GM21576 (cell line): Measurements from ENCODE around the gene TRMT112.

Experiments used
- ATAC-seq: cut with Tn5 transposase; IDR thresholded peaks from one replicate; pipeline ENCODE4 v1.9.1; 2021; ENCODE audit warnings: mild to moderate bottlenecking, moderate library complexity; ENCODE audit not compliant: unreplicated experiment

The TRMT112 gene

DNA sequence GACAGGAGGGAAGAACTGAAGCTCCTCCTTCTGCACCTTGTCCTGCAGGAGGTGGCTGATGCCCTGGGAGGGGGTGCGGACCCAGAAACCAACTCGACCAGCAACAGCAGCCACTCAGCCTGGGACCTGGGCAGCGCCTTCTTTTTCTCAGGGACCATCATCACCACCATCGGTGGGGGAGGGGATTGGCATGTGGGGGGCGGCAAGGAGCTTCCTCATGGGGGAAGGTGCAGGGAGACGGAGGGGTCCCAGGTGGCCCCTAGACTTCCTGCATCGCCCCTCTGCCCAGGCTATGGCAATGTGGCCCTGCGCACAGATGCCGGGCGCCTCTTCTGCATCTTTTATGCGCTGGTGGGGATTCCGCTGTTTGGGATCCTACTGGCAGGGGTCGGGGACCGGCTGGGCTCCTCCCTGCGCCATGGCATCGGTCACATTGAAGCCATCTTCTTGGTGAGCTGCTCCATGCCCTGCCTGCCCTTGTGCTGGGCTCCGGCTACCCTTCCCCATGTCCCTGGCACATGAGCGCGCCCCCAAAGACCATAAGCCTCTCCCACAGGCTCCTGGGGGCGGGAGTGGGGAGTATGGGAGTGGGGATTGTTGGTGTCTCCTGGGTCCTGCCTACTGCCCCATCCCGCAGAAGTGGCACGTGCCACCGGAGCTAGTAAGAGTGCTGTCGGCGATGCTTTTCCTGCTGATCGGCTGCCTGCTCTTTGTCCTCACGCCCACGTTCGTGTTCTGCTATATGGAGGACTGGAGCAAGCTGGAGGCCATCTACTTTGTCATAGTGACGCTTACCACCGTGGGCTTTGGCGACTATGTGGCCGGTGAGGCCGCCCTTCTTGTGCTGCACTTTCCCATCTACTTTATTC lies 20.3 kb downstream of the TRMT112 start:
- no peak for ATAC-seq

DNA sequence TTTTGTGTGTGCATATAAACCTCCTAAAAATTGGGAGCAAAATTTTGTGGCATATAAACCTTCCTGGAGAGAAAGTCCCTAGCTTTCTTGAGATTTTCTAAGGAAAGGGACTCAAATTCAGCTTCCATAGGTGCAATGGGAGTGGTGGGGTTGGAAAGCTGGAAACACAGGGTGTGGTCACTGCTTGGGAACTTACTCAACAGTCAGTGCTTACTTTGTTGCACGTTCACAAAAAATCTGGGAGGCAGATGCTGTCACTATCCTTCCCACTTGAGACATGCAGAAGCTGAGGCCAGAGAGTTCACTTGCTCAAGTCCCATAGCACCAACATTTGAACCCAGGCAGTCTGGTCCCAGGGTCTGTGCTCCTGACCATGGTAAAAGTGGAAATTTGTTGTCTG lies 21.1 kb downstream of the TRMT112 start:
- no peak for ATAC-seq

DNA sequence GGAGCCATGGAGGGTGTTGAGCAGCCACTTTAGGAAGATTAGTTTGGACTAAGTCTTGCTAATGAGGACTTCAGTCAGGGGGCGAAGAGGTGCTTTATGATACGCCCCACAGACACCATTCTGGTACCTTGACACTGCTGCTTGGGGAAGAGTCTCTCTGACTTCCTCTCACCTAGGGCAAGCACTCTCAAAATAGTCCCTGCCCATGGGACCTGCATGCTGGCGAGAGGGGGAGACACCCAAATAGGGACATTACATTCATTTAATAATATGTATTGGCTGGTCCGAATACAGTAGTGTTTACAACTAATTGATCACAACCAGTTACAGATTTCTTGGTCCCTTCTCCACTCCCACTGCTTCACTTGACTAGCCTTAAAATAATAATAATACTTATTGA lies 21.6 kb downstream of the TRMT112 start:
- ATAC-seq: no peak

DNA sequence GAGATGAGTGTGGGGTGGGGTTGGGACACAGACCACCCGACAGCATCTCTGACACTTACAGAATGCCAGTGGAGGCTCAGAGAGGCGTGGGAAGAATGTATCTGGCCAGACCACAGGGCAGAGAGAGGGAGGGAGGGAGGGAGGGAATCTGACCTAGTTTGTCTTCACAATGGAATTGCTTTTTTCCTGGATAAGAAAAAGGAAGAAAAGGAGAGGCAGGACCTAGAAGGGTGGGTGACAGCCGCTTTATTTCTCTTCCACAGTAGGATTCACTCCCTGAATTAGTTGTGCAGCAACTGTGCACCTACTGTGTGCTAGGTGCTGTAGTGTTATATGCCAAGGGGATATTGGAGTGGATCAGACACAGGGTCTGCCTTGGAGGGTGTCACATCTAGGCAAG lies 22.6 kb downstream of the TRMT112 start:
- ATAC-seq: no peak

DNA sequence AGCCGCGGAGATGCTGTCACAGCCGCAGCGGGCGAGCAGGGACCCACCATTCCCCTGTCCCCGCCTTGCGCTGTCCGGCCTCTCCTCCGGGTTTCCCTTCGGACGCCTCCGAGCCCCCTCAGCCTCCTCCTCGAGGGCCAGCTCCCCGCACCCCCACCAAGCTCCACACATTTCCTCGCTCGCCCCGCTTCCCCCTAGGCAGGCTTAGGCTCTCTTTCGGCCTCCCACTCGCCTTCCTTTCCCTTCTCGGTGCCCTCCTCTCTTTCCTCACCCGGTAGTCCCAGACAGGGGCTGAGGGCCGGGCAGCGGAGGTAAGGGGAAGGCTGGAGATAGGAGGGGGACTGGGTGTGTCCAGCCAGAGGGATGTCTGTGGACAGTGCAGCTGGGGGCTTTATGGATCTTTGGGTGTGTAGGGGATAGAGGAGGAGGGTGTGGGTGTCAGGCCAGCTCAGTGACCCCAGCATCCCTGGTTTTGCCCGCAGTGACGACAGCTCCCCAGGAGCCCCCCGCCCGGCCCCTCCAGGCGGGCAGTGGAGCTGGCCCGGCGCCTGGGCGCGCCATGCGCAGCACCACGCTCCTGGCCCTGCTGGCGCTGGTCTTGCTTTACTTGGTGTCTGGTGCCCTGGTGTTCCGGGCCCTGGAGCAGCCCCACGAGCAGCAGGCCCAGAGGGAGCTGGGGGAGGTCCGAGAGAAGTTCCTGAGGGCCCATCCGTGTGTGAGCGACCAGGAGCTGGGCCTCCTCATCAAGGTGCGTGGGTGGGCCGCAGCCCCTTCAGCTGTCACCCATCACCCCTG lies 24.7 kb downstream of the TRMT112 start:
- ATAC-seq: no peak

DNA sequence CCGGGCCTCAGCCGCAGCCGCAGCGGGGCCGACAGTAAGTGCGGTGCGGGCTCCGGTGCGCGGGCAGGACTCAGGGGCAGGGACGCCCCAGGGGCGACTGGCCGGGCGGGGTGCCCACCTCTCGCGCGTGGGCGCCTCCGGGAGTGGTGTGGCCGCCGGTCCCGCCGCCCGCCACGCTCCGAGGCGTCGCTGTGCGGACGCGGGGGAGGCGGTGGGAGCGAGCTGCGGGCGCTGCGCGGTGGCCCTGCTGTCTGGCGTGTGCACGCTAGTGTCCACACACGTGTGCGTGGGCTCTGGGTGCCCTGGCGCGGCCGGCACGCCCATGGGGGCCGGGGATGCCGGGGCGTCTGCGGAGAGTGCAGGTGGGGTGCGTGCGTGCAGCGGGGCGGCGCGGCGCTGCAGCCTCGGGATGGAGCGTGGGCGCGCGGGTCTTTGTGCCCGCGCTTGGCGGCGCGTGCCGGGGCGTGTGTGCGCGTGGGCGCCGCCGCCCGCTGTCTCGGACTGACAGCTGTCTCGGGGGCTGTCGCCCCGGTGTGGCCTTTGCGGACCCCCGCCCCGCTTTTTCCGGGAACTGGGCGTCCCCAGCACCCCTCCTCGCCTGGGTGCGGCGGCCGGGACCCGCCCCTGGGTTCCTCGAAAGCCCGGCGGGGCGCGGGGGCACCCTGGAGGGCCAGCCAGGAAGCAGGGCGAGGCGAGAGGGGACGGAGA lies 25.5 kb downstream of the TRMT112 start:
- no peak for ATAC-seq

DNA sequence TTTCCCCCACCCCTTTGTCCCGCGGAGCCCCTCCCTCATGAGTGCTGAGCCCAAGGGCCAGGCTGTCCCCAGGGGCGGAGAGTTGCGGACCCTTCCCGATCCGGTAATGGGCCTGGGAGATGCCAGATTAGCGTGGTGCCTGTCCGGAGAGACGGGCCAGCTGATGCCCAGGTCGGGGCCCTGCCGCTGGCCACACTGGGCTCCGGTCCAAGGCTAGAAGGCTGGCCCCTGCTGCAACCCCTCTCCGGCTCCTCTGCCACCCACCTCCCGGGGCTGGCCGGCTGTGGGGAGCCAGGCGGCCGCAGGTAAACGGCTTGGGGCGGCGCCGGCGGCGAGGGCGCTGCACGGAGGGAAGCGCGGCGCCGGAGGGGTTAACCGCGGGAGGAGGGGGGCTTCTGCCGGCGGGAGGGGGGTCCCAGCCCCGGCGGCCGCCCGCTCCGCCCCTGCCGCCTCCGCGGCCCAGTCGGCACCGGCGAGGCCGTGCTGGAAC lies 26.1 kb downstream of the TRMT112 start, which contains the start of gene KCNK4:
KCNK4 (plus strand) TSS at position 41 of the 490 bp plus-strand sequence. CDS start 1,717 bp downstream, outside the sequence.
- ATAC-seq: no peak

DNA sequence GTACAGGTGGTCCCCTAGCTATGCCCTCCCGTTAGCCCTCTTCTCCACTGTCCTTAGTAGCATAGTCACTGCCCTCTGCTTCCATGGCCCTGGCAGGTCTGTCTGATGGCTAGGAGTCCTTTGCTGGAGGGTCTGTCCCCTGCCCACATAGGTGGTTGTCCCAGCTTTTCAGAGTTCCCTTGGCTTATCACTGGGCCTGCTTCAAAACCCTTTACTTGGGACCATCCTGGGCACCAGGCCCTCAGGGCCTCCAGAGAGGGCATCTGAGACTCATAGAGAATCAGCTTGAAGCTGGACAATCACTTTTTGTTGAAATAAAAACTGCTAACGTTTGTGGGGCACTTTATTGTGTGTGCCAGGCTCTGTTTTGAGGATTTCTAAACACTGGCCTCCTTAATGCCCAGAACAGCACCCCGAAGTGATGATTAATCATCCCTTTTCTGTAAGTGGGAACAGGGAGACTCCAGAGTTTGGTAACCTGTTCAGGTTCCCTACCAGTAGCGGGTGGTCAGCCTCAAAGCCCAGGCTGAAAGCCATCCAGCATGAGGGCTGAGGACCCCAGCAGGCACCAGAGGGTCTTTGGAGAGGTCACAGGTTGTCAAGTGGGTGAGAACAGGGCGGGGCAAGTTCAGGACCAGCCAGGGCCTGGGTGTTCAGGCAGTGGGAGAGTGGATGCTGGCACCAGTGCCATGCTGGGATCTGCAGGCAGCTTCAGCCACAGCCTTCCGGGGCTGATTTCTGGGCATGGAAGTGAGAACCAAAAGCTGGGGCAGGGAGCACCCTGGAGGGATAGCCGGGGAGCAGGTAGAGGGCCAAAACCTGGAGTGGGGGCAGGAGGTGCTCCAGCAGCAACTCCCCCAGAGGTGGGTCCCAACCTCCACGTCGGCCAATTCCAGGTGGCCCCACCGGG lies 26.8 kb downstream of the TRMT112 start:
- ATAC-seq: no peak

DNA sequence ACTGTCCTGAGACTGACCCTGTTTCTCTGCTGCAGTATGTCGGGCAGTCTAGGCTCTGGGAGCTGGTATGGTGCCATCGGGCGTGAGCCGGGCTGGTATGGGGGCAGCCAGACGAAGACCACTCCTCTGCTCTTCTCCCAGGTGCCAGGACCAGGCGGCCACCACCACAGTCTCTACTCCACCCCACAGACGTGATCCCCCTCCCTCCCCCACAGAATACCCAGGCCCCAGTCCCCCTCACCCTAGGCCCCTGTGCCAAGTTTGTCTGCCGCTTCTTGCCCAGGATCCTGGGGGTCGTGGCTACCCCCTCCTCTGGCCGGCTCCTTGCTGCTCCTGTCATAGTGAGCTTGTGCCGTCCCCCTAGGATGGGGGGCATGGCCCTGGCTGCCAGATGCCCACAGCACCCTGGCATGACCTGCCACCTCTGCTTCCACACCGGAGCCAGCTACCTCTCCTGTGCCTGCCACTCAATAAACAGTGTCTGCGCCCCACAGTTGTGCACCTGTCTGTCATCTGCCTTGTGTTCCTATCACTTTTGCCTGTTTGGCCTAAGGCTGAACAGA lies 28.3 kb downstream of the TRMT112 start:
- no peak for ATAC-seq

DNA sequence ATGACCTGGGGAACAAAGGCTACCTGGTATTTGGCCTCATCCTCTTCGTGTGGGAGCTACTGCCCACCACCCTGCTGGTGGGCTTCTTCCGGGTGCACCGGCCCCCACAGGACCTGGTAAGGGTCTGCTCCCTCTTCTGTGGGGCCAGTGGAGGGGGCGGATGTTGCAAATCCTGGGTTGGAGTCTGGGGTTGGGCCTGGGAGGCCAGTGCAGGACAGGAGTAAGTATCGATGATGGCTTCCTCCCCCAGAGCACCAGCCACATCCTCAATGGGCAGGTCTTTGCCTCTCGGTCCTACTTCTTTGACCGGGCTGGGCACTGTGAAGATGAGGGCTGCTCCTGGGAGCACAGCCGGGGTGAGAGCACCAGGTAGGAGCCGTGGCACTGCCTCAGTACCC lies 29.0 kb downstream of the TRMT112 start:
- ATAC-seq: no peak

DNA sequence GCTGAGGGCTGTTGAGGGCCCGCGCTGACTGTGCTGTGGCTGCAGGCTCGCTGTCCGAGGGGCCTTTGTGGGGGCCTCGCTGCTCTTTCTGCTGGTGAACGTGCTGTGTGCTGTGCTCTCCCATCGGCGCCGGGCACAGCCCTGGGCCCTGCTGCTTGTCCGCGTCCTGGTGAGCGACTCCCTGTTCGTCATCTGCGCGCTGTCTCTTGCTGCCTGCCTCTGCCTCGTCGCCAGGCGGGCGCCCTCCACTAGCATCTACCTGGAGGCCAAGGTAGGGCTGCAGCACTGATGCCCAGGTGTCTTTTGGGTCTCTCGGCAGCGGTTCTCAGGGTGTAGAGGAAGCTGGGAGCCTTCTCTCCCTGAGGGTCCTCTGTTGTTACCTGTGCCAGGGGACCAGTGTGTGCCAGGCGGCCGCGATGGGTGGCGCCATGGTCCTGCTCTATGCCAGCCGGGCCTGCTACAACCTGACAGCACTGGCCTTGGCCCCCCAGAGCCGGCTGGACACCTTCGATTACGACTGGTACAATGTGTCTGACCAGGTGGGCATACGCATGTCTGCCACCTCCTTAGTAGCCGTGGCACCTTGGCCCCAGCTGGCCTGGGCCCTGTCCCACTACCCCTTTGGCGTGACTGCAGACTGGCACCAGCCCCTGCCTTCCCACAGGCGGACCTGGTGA lies 29.5 kb downstream of the TRMT112 start:
- ATAC-seq: no peak

DNA sequence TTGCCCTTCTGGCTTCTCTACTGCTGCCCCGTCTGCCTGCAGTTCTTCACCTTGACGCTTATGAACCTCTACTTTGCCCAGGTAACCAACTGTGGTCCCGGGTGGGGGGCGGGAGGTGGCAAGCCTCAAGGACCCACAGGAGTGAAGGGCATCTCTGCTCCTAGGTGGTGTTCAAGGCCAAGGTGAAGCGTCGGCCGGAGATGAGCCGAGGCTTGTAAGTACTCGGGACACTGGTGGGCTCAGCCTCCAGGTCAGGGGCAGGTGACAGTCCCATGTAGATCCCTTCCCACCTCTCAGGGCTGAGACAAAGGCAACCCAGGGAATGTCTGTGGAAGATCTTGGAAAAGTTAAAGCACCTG lies 30.6 kb downstream of the TRMT112 start:
- no peak for ATAC-seq

DNA sequence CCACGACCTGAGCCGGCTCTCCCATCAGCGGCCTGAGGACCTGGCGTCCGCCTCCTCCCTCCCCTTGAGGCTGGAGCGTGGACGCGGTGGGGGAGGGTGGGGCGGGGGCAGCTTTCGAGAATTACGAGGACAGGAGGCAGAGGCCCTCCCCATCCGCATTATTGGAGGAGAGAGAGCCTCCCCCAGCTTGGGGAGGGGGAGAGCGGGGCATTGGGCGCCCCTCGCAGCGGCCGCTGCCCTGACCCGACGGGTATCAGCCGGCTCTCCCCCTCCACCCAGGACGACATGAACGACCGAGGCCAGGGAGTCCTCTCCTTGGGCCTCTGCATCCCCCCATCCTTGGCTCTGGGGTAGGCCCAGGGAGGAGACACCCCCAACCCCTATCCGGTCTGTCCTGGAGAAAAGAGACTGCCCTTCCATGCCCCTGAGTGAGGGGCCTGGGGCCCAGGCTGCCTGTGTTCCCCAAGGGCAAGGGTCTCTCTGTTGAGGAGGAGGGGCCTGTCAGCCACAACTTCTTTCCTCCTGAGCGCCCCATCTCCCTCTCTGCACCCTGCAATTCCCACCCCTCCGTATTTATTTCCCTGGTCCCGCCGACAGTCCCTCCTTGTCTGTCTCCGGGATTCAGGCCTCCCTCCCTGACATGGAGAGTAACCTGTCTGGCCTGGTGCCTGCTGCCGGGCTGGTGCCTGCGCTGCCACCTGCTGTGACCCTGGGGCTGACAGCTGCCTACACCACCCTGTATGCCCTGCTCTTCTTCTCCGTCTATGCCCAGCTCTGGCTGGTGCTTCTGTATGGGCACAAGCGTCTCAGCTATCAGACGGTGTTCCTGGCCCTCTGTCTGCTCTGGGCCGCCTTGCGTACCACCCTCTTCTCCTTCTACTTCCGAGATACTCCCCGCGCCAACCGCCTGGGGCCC lies 31.2 kb downstream of the TRMT112 start:
- ATAC-seq: peak; percentile 1

DNA sequence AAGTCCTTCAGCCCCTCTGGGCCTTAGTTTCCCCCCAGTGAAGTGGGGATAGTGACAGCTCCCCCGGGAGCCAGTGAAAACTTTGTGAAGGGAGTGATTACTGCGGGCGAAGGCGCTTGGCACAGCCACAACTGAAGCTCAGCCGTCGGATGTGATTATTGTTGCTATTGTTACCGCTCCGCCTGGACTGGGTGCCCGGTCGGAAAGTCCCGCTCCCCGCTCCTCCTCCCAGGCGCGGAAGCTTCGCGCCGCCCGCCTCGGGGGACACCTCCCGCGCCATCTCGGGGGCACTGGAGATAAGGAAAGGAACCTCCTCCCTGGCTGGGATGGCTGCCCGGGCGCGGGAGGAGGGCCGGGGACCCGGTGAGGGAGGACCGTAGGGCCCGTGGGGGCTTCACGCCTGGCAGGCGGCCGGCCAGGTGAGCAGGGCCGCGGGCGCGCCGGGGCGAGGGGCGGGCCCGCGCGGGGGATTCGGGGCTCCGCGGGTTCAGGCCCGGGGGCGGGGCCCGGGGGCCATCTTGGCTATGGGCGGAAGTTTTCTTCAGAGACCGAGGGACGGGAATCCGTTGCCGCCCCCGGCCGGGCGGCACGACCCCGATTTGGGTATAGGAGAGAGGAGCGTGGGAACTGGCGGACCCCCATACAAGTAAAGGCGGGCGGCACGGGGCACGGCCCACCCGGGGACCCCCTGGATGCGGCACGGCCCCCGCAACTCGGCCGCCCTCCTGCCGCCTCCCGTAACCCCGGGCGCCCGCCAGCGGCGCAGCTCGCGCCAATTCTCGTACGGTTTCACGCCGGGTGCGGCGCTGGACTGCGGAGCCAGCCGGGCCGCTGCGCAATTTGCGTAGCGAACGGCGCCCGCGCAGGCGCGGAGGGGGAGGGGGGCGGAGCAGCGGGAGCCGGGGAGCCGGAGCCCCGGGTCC lies 32.1 kb downstream of the TRMT112 start, which contains the start of gene GPR137:
GPR137 (plus strand) TSS at position 887 of the 923 bp plus-strand sequence. CDS start 677 bp downstream, outside the sequence.
- peak; percentile 56 for ATAC-seq

DNA sequence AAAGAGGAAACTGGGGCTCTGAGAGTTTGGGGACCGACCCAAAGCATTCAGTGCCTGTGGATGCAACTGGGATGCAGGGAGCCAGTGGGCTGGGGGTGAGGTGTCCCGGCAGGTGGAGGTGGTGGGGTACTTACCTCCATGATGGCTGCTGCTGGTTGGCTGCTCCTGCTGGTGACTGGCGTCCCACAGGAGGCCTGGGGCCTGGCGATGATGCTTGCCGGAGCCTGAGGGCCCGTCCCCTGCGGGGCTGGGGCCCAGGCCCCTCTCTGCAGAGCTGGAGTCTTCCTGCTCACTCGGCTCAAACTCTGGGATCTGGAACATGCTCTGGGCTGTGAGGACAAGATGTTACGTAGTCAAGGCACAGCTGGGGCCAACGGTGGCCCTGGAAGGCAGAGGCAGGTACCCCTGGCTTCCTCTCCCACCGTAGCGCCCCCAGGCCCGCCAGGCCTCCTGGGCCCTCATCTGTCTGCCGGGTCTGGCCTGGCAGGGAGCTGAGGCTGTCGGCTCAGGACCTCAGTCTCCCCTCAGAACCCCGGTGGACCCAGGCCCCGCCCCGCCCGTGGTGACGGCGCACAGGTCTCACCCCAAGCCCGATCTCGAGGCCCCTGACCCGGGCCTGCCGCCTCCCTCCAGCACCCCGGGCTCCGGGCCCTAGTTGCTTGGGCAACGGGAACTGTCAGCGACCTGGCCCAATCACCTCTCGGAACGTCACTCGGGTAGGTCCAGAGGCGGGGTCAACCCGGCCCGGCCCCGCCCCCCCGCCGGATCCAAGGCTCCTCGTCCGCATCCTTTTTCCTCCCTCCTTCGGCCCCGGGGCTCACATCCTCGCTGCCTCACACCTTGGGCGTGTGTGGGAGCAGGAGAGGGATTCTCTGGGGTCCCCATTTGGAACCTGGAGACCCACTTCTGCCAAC lies 33.1 kb downstream of the TRMT112 start, which contains the start of gene BAD:
BAD (minus strand) TSS at position 618 of the 914 bp plus-strand sequence; CDS start at position 321, 297 bp downstream.
- peak; percentile 71 for ATAC-seq

DNA sequence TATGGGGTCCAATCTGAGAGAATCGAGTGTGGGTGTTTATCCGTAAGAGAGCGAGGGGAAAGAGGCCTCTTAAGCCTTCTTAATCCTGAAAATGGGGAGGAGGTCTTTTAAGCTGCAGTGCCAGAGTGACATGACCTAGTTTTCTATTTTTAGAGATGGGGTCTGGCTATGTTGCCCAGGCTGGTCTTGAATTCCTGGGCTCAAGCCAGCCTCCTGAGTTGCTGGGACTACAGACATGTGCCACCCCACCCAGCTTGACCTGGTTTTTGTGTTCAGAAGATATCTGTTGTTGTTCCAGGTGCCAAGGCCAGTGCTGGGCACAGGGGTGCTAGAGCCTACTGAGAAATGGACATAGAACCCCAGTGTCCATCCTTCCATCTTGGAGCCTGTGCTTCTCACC lies 34.3 kb downstream of the TRMT112 start:
- ATAC-seq: no peak
